CD14-positive monocyte (primary cell): ENCODE data around the gene PLAAT4. TPM values are rescaled to one million over a fixed set of nuclear protein-coding genes. Genes with fewer than 3 reads are reported as not detected.

Experiments
- DNase-seq, 3 donors: peaks; one replicate each; pipeline ENCODE4 v3.0.0-alpha.2; 2011 to 2022
- H2AFZ ChIP-seq: 2 replicates; pipeline ENCODE4 v1.6.0; 2012; ENCODE audit warnings: mild to moderate bottlenecking, low read depth, low read length, inconsistent platforms; ENCODE audit not compliant: insufficient read depth, poor library complexity, severe bottlenecking
- H3K27ac ChIP-seq, 2 donors: 1 replicate in 1 of 2; 2 replicates in 1 of 2; pipeline ENCODE4 v1.5.1; 2012 to 2013; ENCODE audit warnings: low read length in 2 of 2, control low read depth in 1 of 2, inconsistent platforms in 1 of 2, low read depth in 1 of 2, mild to moderate bottlenecking in 1 of 2
- H3K27me3 ChIP-seq, 2 donors: one replicate each; pipeline versions ENCODE4 v1.6.0 to v1.6.1; 2011 to 2013; ENCODE audit warnings: low read length in 2 of 2; ENCODE audit not compliant: control insufficient read depth in 2 of 2, insufficient read depth in 2 of 2
- H3K36me3 ChIP-seq, 2 donors: replicated peaks in 1 of 2; 1 replicate in 1 of 2; 2 replicates in 1 of 2; pipeline versions ENCODE4 v1.5.1 to v1.6.1; 2012 to 2013; ENCODE audit warnings: low read length in 2 of 2, control low read depth in 1 of 2, inconsistent platforms in 1 of 2, mild to moderate bottlenecking in 1 of 2; ENCODE audit not compliant: insufficient read depth in 2 of 2, control insufficient read depth in 1 of 2
- H3K4me1 ChIP-seq, 2 donors: 1 replicate in 1 of 2; 2 replicates in 1 of 2; pipeline versions ENCODE4 v1.5.1 to v1.6.1; 2012 to 2013; ENCODE audit warnings: low read length in 2 of 2, control low read depth in 1 of 2, inconsistent platforms in 1 of 2, mild to moderate bottlenecking in 1 of 2, moderate library complexity in 1 of 2; ENCODE audit not compliant: insufficient read depth in 2 of 2, control insufficient read depth in 1 of 2
- H3K4me2 ChIP-seq: replicated peaks from 2 replicates; pipeline ENCODE3; 2012; ENCODE audit warnings: low read length, moderate library complexity, mild to moderate bottlenecking; ENCODE audit not compliant: poor library complexity, severe bottlenecking; ENCODE audit errors: extremely low read depth
- H3K4me3 ChIP-seq, 3 experiments: fragments of 200-600 bp in 1 of 3; sonication (generic) in 1 of 3; replicated peaks in 1 of 3; 1 replicate in 2 of 3; 2 replicates in 1 of 3; pipeline ENCODE4 v1.5.1; 2011 to 2013; ENCODE audit warnings: low read length in 3 of 3, mild to moderate bottlenecking in 3 of 3, control low read depth in 2 of 3, low read depth in 2 of 3, inconsistent platforms in 1 of 3, moderate library complexity in 1 of 3
- H3K79me2 ChIP-seq: 2 replicates; pipeline ENCODE4 v1.6.0; 2012; ENCODE audit warnings: mild to moderate bottlenecking, control low read depth, inconsistent platforms, low read length, moderate library complexity; ENCODE audit not compliant: insufficient read depth
- H3K9ac ChIP-seq: 2 replicates; pipeline ENCODE4 v1.6.0; 2017; ENCODE audit warnings: low read length, mild to moderate bottlenecking; ENCODE audit not compliant: insufficient read depth, poor library complexity, severe bottlenecking
- H3K9me3 ChIP-seq, 2 donors: replicated peaks in 1 of 2; 1 replicate in 1 of 2; 2 replicates in 1 of 2; pipeline versions ENCODE4 v1.5.1 to v1.6.1; 2012 to 2013; ENCODE audit warnings: low read length in 2 of 2, control low read depth in 1 of 2; ENCODE audit not compliant: control insufficient read depth in 1 of 2, insufficient read depth in 1 of 2
- H4K20me1 ChIP-seq: 2 replicates; pipeline ENCODE4 v1.6.0; 2012; ENCODE audit warnings: mild to moderate bottlenecking, low read length, control low read depth, moderate library complexity; ENCODE audit not compliant: insufficient read depth
- H3K27ac Mint-ChIP-seq, 7 donors: one replicate each; pipeline ENCODE4 v1.8.0; 2020; ENCODE audit warnings: mild to moderate bottlenecking in 7 of 7, mixed read lengths in 7 of 7, moderate library complexity in 6 of 7, inconsistent platforms in 2 of 7
- H3K27me3 Mint-ChIP-seq, 3 donors: one replicate each; pipeline ENCODE4 v1.8.0; 2021 to 2022; ENCODE audit warnings: low read depth in 3 of 3, mild to moderate bottlenecking in 3 of 3, mixed read lengths in 3 of 3, moderate library complexity in 3 of 3, inconsistent platforms in 1 of 3
- H3K36me3 Mint-ChIP-seq, 2 donors: one replicate each; pipeline ENCODE4 v1.8.0; 2020; ENCODE audit warnings: mixed read lengths in 2 of 2, inconsistent platforms in 1 of 2, mild to moderate bottlenecking in 1 of 2
- H3K4me1 Mint-ChIP-seq: one replicate; pipeline ENCODE4 v1.8.0; 2020; ENCODE audit warnings: mild to moderate bottlenecking, mixed read lengths
- H3K4me3 Mint-ChIP-seq, 2 donors: one replicate each; pipeline ENCODE4 v1.8.0; 2020; ENCODE audit warnings: mild to moderate bottlenecking in 2 of 2, mixed read lengths in 2 of 2, moderate library complexity in 1 of 2
- H3K9me3 Mint-ChIP-seq, 7 donors: one replicate each; pipeline ENCODE4 v1.8.0; 2020 to 2022; ENCODE audit warnings: mixed read lengths in 7 of 7, mild to moderate bottlenecking in 6 of 7, moderate library complexity in 6 of 7, inconsistent platforms in 2 of 7
- CTCF ChIP-seq: fragments of 200-600 bp; IDR thresholded peaks from one replicate; pipeline ENCODE4 v1.8.0; 2022; ENCODE audit warnings: antibody characterized with exemption, mild to moderate bottlenecking
- WGBS: methylation state at CpG from one replicate; pipeline ENCODE4 v1.1.5; 2013; ENCODE audit warnings: missing lambda C conversion rate; ENCODE audit not compliant: insufficient coverage; 5-methylcytosine and 5-hydroxymethylcytosine counted together
- intact Hi-C, 2 donors: fragments of 100-400 bp; cut with micrococcal nuclease; formaldehyde crosslinking; loops; one replicate each; pipeline versions ENCODE4 v1.15.0 to v1.15.1; 2023
- polyA plus RNA-seq, 3 donors: library from polyadenylated mRNA; depleted of rRNA in 1 of 3; unstranded in 2 of 3; stranded (reverse) in 1 of 3; fragments of 300-500 nt in 2 of 3; fragments of >200 nt in 1 of 3; fragmentation: Illumina TruSeq in 2 of 3; gene quantifications; 1 replicate in 2 of 3; 2 replicates in 1 of 3; pipeline ENCODE4 v1.2.3, GENCODE V29; 2012 to 2021

PLAAT4 gene
- polyA plus RNA-seq, 3 donors: 55.2 to 119 (median 101) TPM

- Histone ChIP-seq H3K79me2 (no peaks in the 10 kb centered on the region), H3K4me2 (no peak overlapping the region), H3K27ac (no peak overlapping the region), H3K9me3 (no peaks in the 10 kb centered on the region), H3K27me3 (no peaks in the 10 kb centered on the region), H3K4me1 (peaks cover 2 to 6% of the 10 kb centered on the region in 2 donors), H2AFZ (no peak overlapping the region), H3K9ac (no peak overlapping the region), H3K36me3 (peaks cover 0 to 11% of the 10 kb centered on the region in 2 donors), H3K4me3 (no peak overlapping the region), H4K20me1 (no peaks in the 10 kb centered on the region)
- Mint-ChIP-seq H3K36me3 (peaks cover 23 to 34% of the 10 kb centered on the region in 2 donors), H3K4me1 (peaks cover 20% of the 10 kb centered on the region), H3K27me3 (no peaks in the 10 kb centered on the region), H3K27ac (no peak overlapping the region), H3K9me3 (no peaks in the 10 kb centered on the region), H3K4me3 (no peak overlapping the region)
- intact Hi-C loops: no loop called here
- DNase-seq: no peak
- WGBS: no CpG with 5 or more reads among the region's 2 CpGs
- no peak for TF ChIP-seq CTCF
Observed at GRCh38 chr11:63543711-63544110, 7.1 kb downstream of the PLAAT4 start.

GRCh38 chr11:63547061-63547460 lies 10.5 kb downstream of the PLAAT4 start:
- DNase-seq: no peak
- Histone ChIP-seq H3K36me3 (peaks cover 0 to 11% of the 10 kb centered on the region in 2 donors), H3K27ac (no peak overlapping the region), H4K20me1 (no peaks in the 10 kb centered on the region), H3K4me2 (no peak overlapping the region), H3K9me3 (no peaks in the 10 kb centered on the region), H2AFZ (no peak overlapping the region), H3K79me2 (no peaks in the 10 kb centered on the region), H3K4me3 (no peak overlapping the region), H3K4me1 (peaks cover 0 to 4% of the 10 kb centered on the region in 2 donors), H3K9ac (no peak overlapping the region), H3K27me3 (no peaks in the 10 kb centered on the region)
- H3K27me3 Mint-ChIP-seq: peaks cover 0 to 9% (median 6%) of the 10 kb centered on the region in 3 donors
- no peak overlapping the region for H3K4me3 Mint-ChIP-seq
- intact Hi-C loops: no loop called here
- no peak for TF ChIP-seq CTCF
- no CpG with 5 or more reads among the region's 1 CpG for WGBS
- H3K4me1 Mint-ChIP-seq: peaks cover 15% of the 10 kb centered on the region
- H3K27ac Mint-ChIP-seq: no peak overlapping the region
- H3K9me3 Mint-ChIP-seq: no peaks in the 10 kb centered on the region
- H3K36me3 Mint-ChIP-seq: peaks cover 19 to 28% of the 10 kb centered on the region in 2 donors
